Measurements from ENCODE around the gene GGT7. TPM values are rescaled to one million over a fixed set of nuclear protein-coding genes. Genes with fewer than 3 reads are reported as not detected.
"Not testable (repeated sequence)": the region's sequence is repeated elsewhere in the genome, so short reads cannot be mapped to it uniquely, and the experiment has no call there.

The GGT7 gene
- total RNA-seq, 2 experiments from 2014 or later: 1.8 to 2.7 TPM

GRCh38 chr20:34915131-34915530 is 42.5 kb upstream of the GGT7 start:
- Histone ChIP-seq H3K4me1 (ENCODE audit: insufficient read depth, low read length, poor library complexity, severe bottlenecking) (no peaks in the 10 kb centered on the region), H3K4me3 (ENCODE audit: low read depth, low read length, poor library complexity, severe bottlenecking) (no peak overlapping the region), H4K20me1 (ENCODE audit: insufficient read depth, low read length) (no peaks in the 10 kb centered on the region), H3K9me3 (ENCODE audit: low read length) (no peaks in the 10 kb centered on the region), H3K79me2 (ENCODE audit: insufficient read depth, low read depth, low read length) (no peaks in the 10 kb centered on the region), H2AFZ (ENCODE audit: low read length) (no peak overlapping the region), H3K27ac (ENCODE audit: low read depth, low read length, poor library complexity, severe bottlenecking) (no peak overlapping the region), H3K9me2 (ENCODE audit: insufficient read depth, low read length) (no peaks in the 10 kb centered on the region), H3K36me3 (ENCODE audit: insufficient read depth, low read length) (no peaks in the 10 kb centered on the region), H3K4me2 (ENCODE audit: low read length) (no peak overlapping the region)
- TF ChIP-seq CTCF (conservative IDR thresholded peaks at IDR 0.05; ENCODE audit: low read length) (no peak), EZH2phosphoT487 (IDR thresholded peaks at IDR 0.05; ENCODE audit: borderline replicate concordance, low read depth, low read length) (no peak)
- BruUV-seq (replicated peaks): no TSS peak
- POLR2A ChIA-PET: no interaction called here
- intact Hi-C loops (cut with micrococcal nuclease; ENCODE audit: unreplicated experiment): no loop called here
- CTCF ChIA-PET (ENCODE audit: unreplicated experiment): no interaction called here
- no peak for DNase-seq (ENCODE audit: low spot score)

GRCh38 chr20:34907616-34908469 is 35.2 kb upstream of the GGT7 start:
- CTCF ChIA-PET (ENCODE audit: unreplicated experiment): no interaction called here
- peaks cover 4% of the 10 kb centered on the region for H3K4me1 ChIP-seq (ENCODE audit: insufficient read depth, low read length, poor library complexity, severe bottlenecking)
- no peaks in the 10 kb centered on the region for H4K20me1 ChIP-seq (ENCODE audit: insufficient read depth, low read length)
- H3K79me2 ChIP-seq (ENCODE audit: insufficient read depth, low read depth, low read length): no peaks in the 10 kb centered on the region
- POLR2A ChIA-PET: interaction anchor here (0.6 to 0.7 kb wide), 2 partner anchors 56 to 1002 kb away, joined by 3 to 4 read pairs; no protein-coding TSS in a partner anchor
- H2AFZ ChIP-seq (ENCODE audit: low read length): no peak overlapping the region
- no peaks in the 10 kb centered on the region for H3K9me3 ChIP-seq (ENCODE audit: low read length)
- H3K4me2 ChIP-seq (ENCODE audit: low read length): no peak overlapping the region
- TF ChIP-seq EZH2phosphoT487 (IDR thresholded peaks at IDR 0.05; ENCODE audit: borderline replicate concordance, low read depth, low read length) (no peak), CTCF (conservative IDR thresholded peaks at IDR 0.05; ENCODE audit: low read length) (no peak)
- no peak overlapping the region for H3K4me3 ChIP-seq (ENCODE audit: low read depth, low read length, poor library complexity, severe bottlenecking)
- H3K27ac ChIP-seq (ENCODE audit: low read depth, low read length, poor library complexity, severe bottlenecking): no peak overlapping the region
- DNase-seq (ENCODE audit: low spot score): no peak
- no peaks in the 10 kb centered on the region for H3K9me2 ChIP-seq (ENCODE audit: insufficient read depth, low read length)
- BruUV-seq (replicated peaks): no TSS peak
- intact Hi-C loops (cut with micrococcal nuclease; ENCODE audit: unreplicated experiment): no loop called here
- no peaks in the 10 kb centered on the region for H3K36me3 ChIP-seq (ENCODE audit: insufficient read depth, low read length)

- no peak overlapping the region for H3K27ac ChIP-seq (ENCODE audit: low read depth, low read length, poor library complexity, severe bottlenecking)
- intact Hi-C loops (cut with micrococcal nuclease; ENCODE audit: unreplicated experiment): no loop called here
- BruUV-seq (replicated peaks): no TSS peak
- CTCF ChIA-PET (ENCODE audit: unreplicated experiment): no interaction called here
- no peaks in the 10 kb centered on the region for H3K36me3 ChIP-seq (ENCODE audit: insufficient read depth, low read length)
- H3K9me2 ChIP-seq (ENCODE audit: insufficient read depth, low read length): no peaks in the 10 kb centered on the region
- no peak overlapping the region for H3K4me3 ChIP-seq (ENCODE audit: low read depth, low read length, poor library complexity, severe bottlenecking)
- no peaks in the 10 kb centered on the region for H3K9me3 ChIP-seq (ENCODE audit: low read length)
- DNase-seq (ENCODE audit: low spot score): no peak
- POLR2A ChIA-PET: interaction anchor here (0.6 to 0.9 kb wide), 7 partner anchors 9 to 503 kb away, joined by 3 to 7 read pairs (median 3); no protein-coding TSS in a partner anchor
- H3K4me1 ChIP-seq (ENCODE audit: insufficient read depth, low read length, poor library complexity, severe bottlenecking): peaks cover 4% of the 10 kb centered on the region
- no peak for TF ChIP-seq EZH2phosphoT487 (IDR thresholded peaks at IDR 0.05; ENCODE audit: borderline replicate concordance, low read depth, low read length)
- no peak for TF ChIP-seq CTCF (conservative IDR thresholded peaks at IDR 0.05; ENCODE audit: low read length)
- H4K20me1 ChIP-seq (ENCODE audit: insufficient read depth, low read length): no peaks in the 10 kb centered on the region
- H3K4me2 ChIP-seq (ENCODE audit: low read length): no peak overlapping the region
- H3K79me2 ChIP-seq (ENCODE audit: insufficient read depth, low read depth, low read length): no peaks in the 10 kb centered on the region
- H2AFZ ChIP-seq (ENCODE audit: low read length): no peak overlapping the region
Observed at GRCh38 chr20:34904202-34904621, 31.6 kb upstream of the GGT7 start.

- H3K9me3 ChIP-seq (ENCODE audit: low read length); H3K4me3 ChIP-seq (ENCODE audit: low read depth, low read length, poor library complexity, severe bottlenecking); H3K4me2 ChIP-seq (ENCODE audit: low read length); H3K36me3 ChIP-seq (ENCODE audit: insufficient read depth, low read length); H2AFZ ChIP-seq (ENCODE audit: low read length); POLR2A ChIA-PET; H3K9me2 ChIP-seq (ENCODE audit: insufficient read depth, low read length); BruUV-seq (replicated peaks); H4K20me1 ChIP-seq (ENCODE audit: insufficient read depth, low read length); H3K79me2 ChIP-seq (ENCODE audit: insufficient read depth, low read depth, low read length); H3K4me1 ChIP-seq (ENCODE audit: insufficient read depth, low read length, poor library complexity, severe bottlenecking); CTCF ChIA-PET (ENCODE audit: unreplicated experiment); H3K27ac ChIP-seq (ENCODE audit: low read depth, low read length, poor library complexity, severe bottlenecking); intact Hi-C loops (cut with micrococcal nuclease; ENCODE audit: unreplicated experiment); DNase-seq (ENCODE audit: low spot score): not testable (repeated sequence)
Observed at GRCh38 chr20:34898731-34899130, 26.1 kb upstream of the GGT7 start.
